ENCODE data around the gene DNASE1L2. TPM values are rescaled to one million over a fixed set of nuclear protein-coding genes. Genes with fewer than 3 reads are reported as not detected.
"Not testable (repeated sequence)": the region's sequence is repeated elsewhere in the genome, so short reads cannot be mapped to it uniquely, and the experiment has no call there.

DNASE1L2 gene
- polyA plus RNA-seq, 4 donors: 0.55 to 3.8 (median 1.4) TPM

DNA sequence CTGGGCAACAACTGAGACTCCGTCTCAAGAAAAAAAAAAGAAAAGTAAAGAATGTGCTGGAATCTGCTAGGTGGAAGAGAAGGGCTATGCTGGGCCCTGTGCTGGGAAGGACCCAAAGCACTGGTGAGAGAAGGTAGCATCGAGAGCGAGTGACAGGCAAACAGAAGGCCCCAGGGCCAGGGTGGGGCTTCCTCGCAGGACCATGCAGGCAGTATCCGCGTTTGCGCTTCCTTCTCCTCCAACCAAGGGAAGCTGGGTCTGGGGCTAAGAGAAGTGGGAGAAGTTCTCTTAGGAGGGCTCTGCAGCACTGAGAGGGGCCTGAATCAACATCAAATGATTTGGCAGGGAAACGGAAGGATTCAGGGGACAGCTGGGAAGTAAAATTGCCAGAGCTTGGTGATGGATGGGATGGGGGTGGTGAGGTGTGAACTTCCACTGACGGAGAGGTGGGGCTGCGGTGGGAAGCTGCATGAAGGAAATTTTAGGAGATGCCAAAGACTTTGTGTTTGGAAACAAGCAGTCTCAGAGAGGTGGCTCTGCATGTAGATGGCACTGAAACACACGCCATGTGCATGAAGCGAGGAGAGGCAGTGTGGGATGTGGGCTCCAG is 20.4 kb downstream of the DNASE1L2 start:
- no peak for DNase-seq
- H3K27ac ChIP-seq (ENCODE audit: low read depth in 1 of 3, low read length in 2 of 3): no peak overlapping the region
- H3K27me3 ChIP-seq (ENCODE audit: control insufficient read depth in 3 of 3, insufficient read depth in 3 of 3, low read length in 3 of 3): no peaks in the 10 kb centered on the region
- WGBS, 3 donors: 88 to 94% (median 93%) methylated on average over 12 of the region's 12 CpGs
- H3K4me1 ChIP-seq (ENCODE audit: control insufficient read depth in 3 of 3, insufficient read depth in 2 of 3, low read depth in 1 of 3, low read length in 2 of 3): peaks cover 0 to 7% (median 0%) of the 10 kb centered on the region in 3 donors
- H3K36me3 ChIP-seq (ENCODE audit: control insufficient read depth in 3 of 3, insufficient read depth in 2 of 3, low read depth in 1 of 3, low read length in 3 of 3): peaks cover 19 to 81% (median 30%) of the 10 kb centered on the region in 3 donors
- H3K4me3 ChIP-seq (ENCODE audit: low read depth in 1 of 3, low read length in 3 of 3): no peak overlapping the region
- no peaks in the 10 kb centered on the region for H3K9me3 ChIP-seq (ENCODE audit: control insufficient read depth in 2 of 2, insufficient read depth in 1 of 2, low read depth in 1 of 2, low read length in 1 of 2)
- no peak for FAIRE-seq

DNA sequence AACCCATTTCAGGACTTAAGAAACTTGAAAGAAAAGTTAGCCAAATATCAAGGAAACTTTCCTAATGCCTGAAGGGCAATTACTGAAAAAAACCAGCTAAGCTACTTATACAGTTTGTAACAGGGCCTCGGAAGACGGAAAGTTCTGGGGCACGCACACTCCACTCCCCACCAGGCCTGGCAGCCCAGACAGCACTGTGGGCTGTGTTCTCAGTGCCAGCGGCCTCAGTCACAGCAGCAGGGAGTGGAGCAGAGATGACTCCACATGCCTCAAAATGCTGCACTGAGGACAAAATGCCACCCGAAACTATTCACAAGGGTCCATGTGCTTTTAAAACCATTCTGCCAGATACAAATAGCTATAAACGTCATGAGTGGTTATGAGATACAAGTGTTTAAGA is 21.5 kb downstream of the DNASE1L2 start:
- no peak overlapping the region for H3K4me3 ChIP-seq (ENCODE audit: low read depth in 1 of 3, low read length in 3 of 3)
- no peak for FAIRE-seq

DNA sequence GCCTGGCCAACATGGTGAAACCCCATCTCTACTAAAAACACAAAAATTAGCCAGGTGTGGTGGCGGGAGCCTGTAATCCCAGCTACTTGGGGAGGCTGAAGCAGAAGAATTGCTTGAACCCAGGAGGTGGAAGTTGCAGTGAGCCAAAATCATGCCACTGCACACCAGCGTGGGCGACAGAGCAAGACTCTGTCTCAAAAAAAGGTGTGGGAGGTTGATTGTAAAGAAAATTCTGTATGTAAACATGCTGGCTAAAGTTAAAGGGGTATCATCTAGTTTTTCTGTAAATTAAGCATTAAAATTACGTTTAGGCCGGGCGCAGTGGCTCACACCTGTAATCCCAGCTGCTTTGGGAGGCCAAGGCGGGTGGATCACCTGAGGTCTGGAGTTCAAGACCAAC is 22.3 kb downstream of the DNASE1L2 start:
- not testable (repeated sequence) for H3K27ac ChIP-seq (ENCODE audit: low read depth in 1 of 3, low read length in 2 of 3); H3K4me3 ChIP-seq (ENCODE audit: low read depth in 1 of 3, low read length in 3 of 3); H3K9me3 ChIP-seq (ENCODE audit: control insufficient read depth in 2 of 2, insufficient read depth in 1 of 2, low read depth in 1 of 2, low read length in 1 of 2); H3K4me1 ChIP-seq (ENCODE audit: control insufficient read depth in 3 of 3, insufficient read depth in 2 of 3, low read depth in 1 of 3, low read length in 2 of 3); H3K27me3 ChIP-seq (ENCODE audit: control insufficient read depth in 3 of 3, insufficient read depth in 3 of 3, low read length in 3 of 3); FAIRE-seq; DNase-seq
- 93 to 97% (median 97%) methylated on average over 7 of the region's 7 CpGs for WGBS, 3 donors
- H3K36me3 ChIP-seq (ENCODE audit: control insufficient read depth in 3 of 3, insufficient read depth in 2 of 3, low read depth in 1 of 3, low read length in 3 of 3): peaks cover 29 to 80% (median 37%) of the 10 kb centered on the region in 3 donors

More for the DNA sequence above, 21.5 kb downstream of the DNASE1L2 start:
- no peaks in the 10 kb centered on the region for H3K9me3 ChIP-seq (ENCODE audit: control insufficient read depth in 2 of 2, insufficient read depth in 1 of 2, low read depth in 1 of 2, low read length in 1 of 2)
- peaks cover 24 to 79% (median 34%) of the 10 kb centered on the region in 3 donors for H3K36me3 ChIP-seq (ENCODE audit: control insufficient read depth in 3 of 3, insufficient read depth in 2 of 3, low read depth in 1 of 3, low read length in 3 of 3)
- H3K27ac ChIP-seq (ENCODE audit: low read depth in 1 of 3, low read length in 2 of 3): no peak overlapping the region
- no peaks in the 10 kb centered on the region for H3K27me3 ChIP-seq (ENCODE audit: control insufficient read depth in 3 of 3, insufficient read depth in 3 of 3, low read length in 3 of 3)
- WGBS, 3 donors: 92 to 94% (median 93%) methylated on average over 6 of the region's 6 CpGs
- no peak for DNase-seq
- no peaks in the 10 kb centered on the region for H3K4me1 ChIP-seq (ENCODE audit: control insufficient read depth in 3 of 3, insufficient read depth in 2 of 3, low read depth in 1 of 3, low read length in 2 of 3)

DNA sequence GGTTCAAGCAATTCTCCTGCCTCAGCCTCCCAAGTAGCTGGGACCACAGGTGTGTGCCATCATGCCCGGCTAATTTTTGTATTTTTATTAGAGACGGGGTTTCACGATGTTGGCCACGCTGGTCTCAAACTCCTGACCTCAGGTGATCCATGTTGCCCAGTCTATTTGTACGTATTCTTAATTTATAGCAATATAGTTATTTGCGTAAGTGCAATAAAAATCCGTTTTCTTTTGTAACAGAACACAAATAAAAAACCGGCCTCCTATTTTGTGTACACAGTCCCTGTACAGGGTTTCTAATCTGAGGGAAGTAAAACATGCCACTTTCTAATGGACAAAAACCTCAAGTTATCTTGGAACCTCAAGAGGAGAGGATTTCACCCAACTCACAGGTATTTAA is 24.0 kb downstream of the DNASE1L2 start:
- no peaks in the 10 kb centered on the region for H3K4me1 ChIP-seq (ENCODE audit: control insufficient read depth in 3 of 3, insufficient read depth in 2 of 3, low read depth in 1 of 3, low read length in 2 of 3)
- H3K36me3 ChIP-seq (ENCODE audit: control insufficient read depth in 3 of 3, insufficient read depth in 2 of 3, low read depth in 1 of 3, low read length in 3 of 3): peaks cover 28 to 74% (median 30%) of the 10 kb centered on the region in 3 donors
- H3K27me3 ChIP-seq (ENCODE audit: control insufficient read depth in 3 of 3, insufficient read depth in 3 of 3, low read length in 3 of 3): no peaks in the 10 kb centered on the region
- FAIRE-seq (no peak), DNase-seq (no peak)
- no peak overlapping the region for H3K4me3 ChIP-seq (ENCODE audit: low read depth in 1 of 3, low read length in 3 of 3)
- H3K9me3 ChIP-seq (ENCODE audit: control insufficient read depth in 2 of 2, insufficient read depth in 1 of 2, low read depth in 1 of 2, low read length in 1 of 2): no peaks in the 10 kb centered on the region
- no peak overlapping the region for H3K27ac ChIP-seq (ENCODE audit: low read depth in 1 of 3, low read length in 2 of 3)
- 89 to 95% (median 91%) methylated on average over 8 of the region's 8 CpGs for WGBS, 3 donors

GRCh38 chr16:2263026-2263425 is 26.8 kb downstream of the DNASE1L2 start:
- peaks cover 16 to 51% (median 20%) of the 10 kb centered on the region in 3 donors for H3K36me3 ChIP-seq (ENCODE audit: control insufficient read depth in 3 of 3, insufficient read depth in 2 of 3, low read depth in 1 of 3, low read length in 3 of 3)
- H3K4me1 ChIP-seq (ENCODE audit: control insufficient read depth in 3 of 3, insufficient read depth in 2 of 3, low read depth in 1 of 3, low read length in 2 of 3); H3K27me3 ChIP-seq (ENCODE audit: control insufficient read depth in 3 of 3, insufficient read depth in 3 of 3, low read length in 3 of 3); DNase-seq; H3K4me3 ChIP-seq (ENCODE audit: low read depth in 1 of 3, low read length in 3 of 3); H3K27ac ChIP-seq (ENCODE audit: low read depth in 1 of 3, low read length in 2 of 3); H3K9me3 ChIP-seq (ENCODE audit: control insufficient read depth in 2 of 2, insufficient read depth in 1 of 2, low read depth in 1 of 2, low read length in 1 of 2); FAIRE-seq: not testable (repeated sequence)
- 79 to 89% (median 83%) methylated on average over 14 of the region's 14 CpGs for WGBS, 3 donors

- WGBS, 3 donors: 0 to 5% (median 0%) methylated on average over 6 to 11 of the region's 12 CpGs
- peak overlapping the region in 1 of 3 donors; percentile 98 for H3K27ac ChIP-seq (ENCODE audit: low read depth in 1 of 3, low read length in 2 of 3)
- H3K36me3 ChIP-seq (ENCODE audit: control insufficient read depth in 3 of 3, insufficient read depth in 2 of 3, low read depth in 1 of 3, low read length in 3 of 3): peaks cover 11 to 37% (median 14%) of the 10 kb centered on the region in 3 donors
- peak; percentile 17 to 18 for DNase-seq
- H3K9me3 ChIP-seq (ENCODE audit: control insufficient read depth in 2 of 2, insufficient read depth in 1 of 2, low read depth in 1 of 2, low read length in 1 of 2); H3K27me3 ChIP-seq (ENCODE audit: control insufficient read depth in 3 of 3, insufficient read depth in 3 of 3, low read length in 3 of 3); FAIRE-seq: not testable (repeated sequence)
- H3K4me1 ChIP-seq (ENCODE audit: control insufficient read depth in 3 of 3, insufficient read depth in 2 of 3, low read depth in 1 of 3, low read length in 2 of 3): peaks cover 0 to 12% (median 8%) of the 10 kb centered on the region in 3 donors
- peak overlapping the region in 2 of 3 donors; percentile 75 to 92 for H3K4me3 ChIP-seq (ENCODE audit: low read depth in 1 of 3, low read length in 3 of 3)
These were observed 30.6 kb downstream of the DNASE1L2 start for GRCh38 chr16:2266887-2267286.

- peaks cover 9 to 36% (median 10%) of the 10 kb centered on the region in 3 donors for H3K36me3 ChIP-seq (ENCODE audit: control insufficient read depth in 3 of 3, insufficient read depth in 2 of 3, low read depth in 1 of 3, low read length in 3 of 3)
- peak overlapping the region; percentile 75 to 92 (median 84) for H3K4me3 ChIP-seq (ENCODE audit: low read depth in 1 of 3, low read length in 3 of 3)
- peak overlapping the region; percentile 82 to 100 (median 98) for H3K27ac ChIP-seq (ENCODE audit: low read depth in 1 of 3, low read length in 2 of 3)
- DNase-seq; H3K9me3 ChIP-seq (ENCODE audit: control insufficient read depth in 2 of 2, insufficient read depth in 1 of 2, low read depth in 1 of 2, low read length in 1 of 2); H3K27me3 ChIP-seq (ENCODE audit: control insufficient read depth in 3 of 3, insufficient read depth in 3 of 3, low read length in 3 of 3); FAIRE-seq: not testable (repeated sequence)
- peaks cover 0 to 12% (median 8%) of the 10 kb centered on the region in 3 donors for H3K4me1 ChIP-seq (ENCODE audit: control insufficient read depth in 3 of 3, insufficient read depth in 2 of 3, low read depth in 1 of 3, low read length in 2 of 3)
- WGBS, 3 donors: 0 to 1% (median 0%) methylated on average over 46 to 54 of the region's 54 CpGs
These were observed 31.3 kb downstream of the DNASE1L2 start for GRCh38 chr16:2267505-2267912.

GRCh38 chr16:2267913-2268666 is 31.8 kb downstream of the DNASE1L2 start, which contains the start of gene RNPS1:
Gene RNPS1 (minus strand): TSS chr16:2268126. CDS start chr16:2264643, 3,483 bp downstream.
- H3K9me3 ChIP-seq (ENCODE audit: control insufficient read depth in 2 of 2, insufficient read depth in 1 of 2, low read depth in 1 of 2, low read length in 1 of 2): no peaks in the 10 kb centered on the region
- H3K27ac ChIP-seq (ENCODE audit: low read depth in 1 of 3, low read length in 2 of 3): peak within 1 kb of the TSS; percentile 82 to 100 (median 98)
- FAIRE-seq: no peak
- H3K4me3 ChIP-seq (ENCODE audit: low read depth in 1 of 3, low read length in 3 of 3): peak within 1 kb of the TSS; percentile 75 to 92 (median 84)
- DNase-seq: peak; percentile 95 to 100
- peaks cover 6 to 31% (median 7%) of the 10 kb centered on the region in 3 donors for H3K36me3 ChIP-seq (ENCODE audit: control insufficient read depth in 3 of 3, insufficient read depth in 2 of 3, low read depth in 1 of 3, low read length in 3 of 3)
- H3K27me3 ChIP-seq (ENCODE audit: control insufficient read depth in 3 of 3, insufficient read depth in 3 of 3, low read length in 3 of 3): no peaks in the 10 kb centered on the region
- H3K4me1 ChIP-seq (ENCODE audit: control insufficient read depth in 3 of 3, insufficient read depth in 2 of 3, low read depth in 1 of 3, low read length in 2 of 3): peaks cover 0 to 12% (median 8%) of the 10 kb centered on the region in 3 donors
- 1 to 3% (median 2%) methylated on average over 80 to 88 of the region's 88 CpGs for WGBS, 3 donors
